ENCODE measurements around the gene DISP3.

DNA sequence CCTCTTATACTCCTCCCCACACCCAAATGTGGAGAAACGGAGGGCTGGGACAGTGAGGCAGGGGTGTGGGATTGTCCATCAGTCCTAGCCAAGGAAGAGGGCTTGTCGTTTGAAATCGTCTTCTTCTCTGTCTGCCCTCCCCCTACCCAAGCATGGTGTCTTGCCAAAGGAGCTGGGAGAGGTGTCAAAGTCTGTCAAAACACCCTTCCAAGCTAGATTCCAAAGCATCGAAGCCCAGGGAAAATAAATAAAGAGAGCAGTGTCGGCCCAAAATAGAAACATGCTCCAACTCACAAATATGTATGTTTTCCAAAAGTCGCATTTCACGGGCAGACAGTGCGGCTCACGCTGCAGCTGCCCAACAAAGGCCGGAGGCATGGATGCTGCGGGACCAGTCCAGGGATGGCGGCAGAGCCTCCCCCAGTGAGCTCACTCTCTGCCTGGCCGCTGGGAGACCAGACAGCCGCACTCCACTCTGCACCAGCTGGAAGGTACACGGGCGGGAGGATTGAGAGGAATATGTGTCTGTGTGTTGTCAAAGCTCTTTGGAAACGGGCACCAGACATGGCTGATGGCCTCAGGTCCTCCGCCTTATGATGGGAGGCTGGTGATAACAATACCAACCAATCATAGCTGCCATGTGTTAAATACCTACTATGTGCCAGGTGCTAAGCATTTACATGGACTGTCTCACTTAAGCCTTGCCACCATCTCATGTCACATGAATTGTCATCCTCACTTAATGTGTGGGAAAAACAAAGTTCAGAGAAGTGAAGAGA lies 3.9 kb downstream of the DISP3 start:
- TF ChIP-seq, protein P1, sequence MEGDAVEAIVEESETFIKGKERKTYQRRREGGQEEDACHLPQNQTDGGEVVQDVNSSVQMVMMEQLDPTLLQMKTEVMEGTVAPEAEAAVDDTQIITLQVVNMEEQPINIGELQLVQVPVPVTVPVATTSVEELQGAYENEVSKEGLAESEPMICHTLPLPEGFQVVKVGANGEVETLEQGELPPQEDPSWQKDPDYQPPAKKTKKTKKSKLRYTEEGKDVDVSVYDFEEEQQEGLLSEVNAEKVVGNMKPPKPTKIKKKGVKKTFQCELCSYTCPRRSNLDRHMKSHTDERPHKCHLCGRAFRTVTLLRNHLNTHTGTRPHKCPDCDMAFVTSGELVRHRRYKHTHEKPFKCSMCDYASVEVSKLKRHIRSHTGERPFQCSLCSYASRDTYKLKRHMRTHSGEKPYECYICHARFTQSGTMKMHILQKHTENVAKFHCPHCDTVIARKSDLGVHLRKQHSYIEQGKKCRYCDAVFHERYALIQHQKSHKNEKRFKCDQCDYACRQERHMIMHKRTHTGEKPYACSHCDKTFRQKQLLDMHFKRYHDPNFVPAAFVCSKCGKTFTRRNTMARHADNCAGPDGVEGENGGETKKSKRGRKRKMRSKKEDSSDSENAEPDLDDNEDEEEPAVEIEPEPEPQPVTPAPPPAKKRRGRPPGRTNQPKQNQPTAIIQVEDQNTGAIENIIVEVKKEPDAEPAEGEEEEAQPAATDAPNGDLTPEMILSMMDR (IDR thresholded peaks at IDR 0.05) = no peak
- TF ChIP-seq POLR2A (IDR thresholded peaks at IDR 0.05) = no peak
